NCI-H1105 treated with DMSO at 0.1 percent for 48 hours (cell line): ENCODE results near the gene POLR3G.

Source experiments
- DNase-seq: peaks from one replicate; lab custom pipeline; 2025; lab: John Stamatoyannopoulos, UW

POLR3G gene, protein sequence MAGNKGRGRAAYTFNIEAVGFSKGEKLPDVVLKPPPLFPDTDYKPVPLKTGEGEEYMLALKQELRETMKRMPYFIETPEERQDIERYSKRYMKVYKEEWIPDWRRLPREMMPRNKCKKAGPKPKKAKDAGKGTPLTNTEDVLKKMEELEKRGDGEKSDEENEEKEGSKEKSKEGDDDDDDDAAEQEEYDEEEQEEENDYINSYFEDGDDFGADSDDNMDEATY

GRCh38 chr5:90474235-90475107, at the start of gene POLR3G, which contains the start of gene MBLAC2:
POLR3G (plus strand) TSS chr5:90474864; CDS start chr5:90485568, 10,704 bp downstream.
MBLAC2 (minus strand) TSS chr5:90474771; CDS start chr5:90474292, 479 bp downstream.
- DNase-seq, result peak; percentile 84

- peak; percentile 6 for DNase-seq
Measured at GRCh38 chr5:90434116-90434714, 40.4 kb upstream of the POLR3G start.

DNA sequence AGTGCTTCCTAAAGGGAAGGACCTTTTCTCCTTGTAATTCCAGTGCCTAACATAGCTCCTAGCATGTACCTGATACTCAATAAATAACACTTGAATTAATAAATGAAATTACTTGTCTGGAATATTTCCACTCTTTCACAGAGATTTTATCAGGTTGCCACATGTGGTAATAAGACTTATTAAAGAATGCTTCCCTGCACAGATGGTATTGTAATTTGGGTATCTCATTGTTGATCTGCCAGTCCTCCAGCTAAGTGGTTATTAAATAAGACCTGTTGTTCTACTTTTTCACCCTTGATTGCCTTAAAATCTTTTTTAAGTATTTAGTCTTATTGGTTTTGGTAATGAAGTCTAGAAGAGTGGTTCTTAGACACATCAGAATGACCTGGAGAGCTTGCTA, 37.0 kb upstream of the POLR3G start:
- peak; percentile 20 for DNase-seq

- DNase-seq, result peak; percentile 7
Measured at GRCh38 chr5:90438100-90438499, 36.6 kb upstream of the POLR3G start.

- no peak for DNase-seq
Measured at GRCh38 chr5:90440644-90441043, 34.0 kb upstream of the POLR3G start.

GRCh38 chr5:90446961-90447360, 27.7 kb upstream of the POLR3G start:
- no peak for DNase-seq

DNA sequence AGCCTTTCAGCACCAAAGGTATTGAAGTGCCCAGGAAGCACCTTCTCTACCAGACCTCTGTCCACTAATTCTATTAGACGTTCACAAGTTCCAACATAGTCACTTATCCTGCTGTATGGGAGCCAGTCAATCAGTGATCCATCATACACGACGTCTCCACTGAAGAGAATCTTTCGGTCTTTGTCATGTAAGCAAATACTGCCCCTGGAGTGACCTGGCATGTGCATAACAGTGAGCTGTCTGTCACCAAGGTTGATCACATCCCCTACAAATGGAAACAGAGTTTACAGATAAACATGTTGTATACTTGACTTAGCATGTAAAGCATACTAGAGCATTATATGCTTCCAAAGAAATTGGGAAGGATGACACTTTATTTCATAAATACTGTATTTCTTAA, 13.4 kb upstream of the POLR3G start:
- DNase-seq, result no peak

GRCh38 chr5:90472783-90473395, 1.8 kb upstream of the POLR3G start:
- no peak for DNase-seq

GRCh38 chr5:90473396-90474234, 1.0 kb upstream of the POLR3G start:
- DNase-seq, result peak; percentile 8

GRCh38 chr5:90475436-90475980, 844 bp downstream of the POLR3G start:
- DNase-seq, result no peak

- DNase-seq, result no peak
Measured at GRCh38 chr5:90476391-90476790, 1.7 kb downstream of the POLR3G start.

DNA sequence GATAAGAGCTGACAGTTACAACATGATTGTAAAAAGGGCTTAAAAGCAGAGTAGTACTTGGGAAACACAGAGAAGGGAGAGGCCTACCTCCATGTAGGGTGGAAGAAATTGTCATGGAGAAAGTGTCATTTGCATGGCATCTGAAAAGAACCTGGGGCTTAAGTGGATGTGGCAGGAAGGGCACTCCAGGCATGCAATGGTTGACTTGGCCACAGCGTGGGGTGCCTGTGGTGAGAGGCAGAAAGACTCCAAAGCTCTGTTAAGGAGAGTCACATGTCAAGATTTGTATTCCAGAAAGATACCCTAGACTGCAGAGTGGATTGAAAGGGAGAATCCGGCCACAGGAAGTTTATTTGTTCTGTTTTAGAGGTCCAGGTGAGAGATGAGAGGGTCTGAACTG, 2.4 kb downstream of the POLR3G start:
- no peak for DNase-seq

- DNase-seq, result no peak
Measured at GRCh38 chr5:90477621-90478215, 3.1 kb downstream of the POLR3G start.

DNA sequence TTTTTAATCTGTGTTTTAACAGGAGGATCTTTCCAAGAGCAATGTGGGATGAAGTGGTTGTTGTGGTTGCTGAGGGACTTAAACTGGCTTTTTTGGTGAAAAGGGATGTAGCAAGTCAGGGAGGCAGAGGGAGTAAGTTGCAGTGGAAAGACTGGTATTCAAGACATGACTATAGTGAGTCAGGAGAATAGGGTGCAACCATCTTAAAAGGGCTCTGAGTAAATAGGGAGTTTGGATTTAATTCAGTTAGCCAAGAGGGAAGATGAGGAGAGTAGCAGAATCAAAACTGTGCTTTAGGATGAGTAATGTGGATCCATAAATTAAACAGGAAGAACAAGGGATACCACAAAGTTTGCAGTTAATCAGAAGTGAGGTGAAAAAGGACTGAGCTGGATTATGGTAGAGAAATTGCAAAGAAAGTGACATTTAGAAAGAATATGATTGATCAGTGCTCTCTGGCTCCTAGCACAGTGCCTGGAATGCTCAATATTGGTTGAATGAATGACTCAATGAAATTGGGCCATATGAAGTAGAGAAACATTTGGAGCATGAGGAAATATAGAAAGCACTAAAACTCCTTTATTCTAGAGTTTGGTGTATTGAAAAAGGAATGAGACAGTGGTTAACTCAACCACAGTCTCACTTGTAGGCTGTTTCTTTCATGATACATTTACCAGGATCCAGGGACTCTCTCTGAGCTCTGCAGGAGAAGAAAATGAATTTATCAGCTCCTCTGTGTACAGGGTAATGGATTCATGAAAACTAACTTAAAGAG, 5.1 kb downstream of the POLR3G start:
- DNase-seq, result no peak

GRCh38 chr5:90480699-90481098, 6.0 kb downstream of the POLR3G start:
- DNase-seq, result no peak

- DNase-seq, result no peak
Measured at GRCh38 chr5:90483206-90483605, 8.5 kb downstream of the POLR3G start.

- no peak for DNase-seq
Measured at GRCh38 chr5:90484540-90484939, 9.9 kb downstream of the POLR3G start.

GRCh38 chr5:90488791-90489190, 14.1 kb downstream of the POLR3G start:
- DNase-seq, result no peak

DNA sequence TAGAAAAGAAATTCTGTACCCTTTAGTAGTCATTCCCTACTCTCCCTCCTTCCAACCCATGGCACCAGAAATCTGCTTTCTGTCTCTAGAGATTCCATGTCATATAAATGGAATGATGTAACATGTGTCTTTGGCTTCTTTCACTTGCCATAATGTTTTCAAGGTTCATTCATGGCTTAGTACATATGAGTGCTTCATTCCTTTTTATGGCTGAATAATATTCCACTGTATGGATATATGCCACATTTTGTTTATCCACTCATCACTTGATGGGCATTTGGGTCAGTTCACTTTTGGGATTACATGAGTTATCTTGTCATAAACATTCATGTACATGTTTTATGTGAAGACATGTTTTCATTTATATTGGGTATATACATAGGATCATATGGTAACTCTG, 19.4 kb downstream of the POLR3G start:
- no peak for DNase-seq

- DNase-seq, result no peak
Measured at GRCh38 chr5:90495146-90495545, 20.5 kb downstream of the POLR3G start.
